ENCODE measurements around the gene ARMH2.

DNA sequence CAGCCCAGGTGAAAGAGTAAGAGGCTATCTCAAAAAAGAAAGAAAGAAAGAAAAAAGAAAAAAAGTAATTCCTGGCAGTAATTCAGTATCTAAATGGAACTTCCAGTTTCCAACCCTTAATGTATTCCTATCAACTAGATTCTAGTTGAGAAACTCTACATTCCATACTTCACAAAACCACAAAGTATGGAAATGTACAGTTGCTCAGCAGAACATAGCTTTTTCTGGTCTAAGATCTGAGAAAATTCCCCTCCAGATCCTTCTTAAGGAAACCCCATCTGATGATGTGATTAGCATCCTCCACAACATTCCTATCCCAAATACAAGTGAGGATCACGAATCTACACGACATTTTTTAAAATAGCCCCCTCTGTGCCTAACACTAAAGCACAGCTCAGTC lies 3.6 kb downstream of the ARMH2 start:
- TF ChIP-seq POLR2AphosphoS5 (IDR thresholded peaks at IDR 0.05) (no peak), EP300 (IDR thresholded peaks at IDR 0.05) (no peak), POLR2A (IDR thresholded peaks at IDR 0.05) (no peak)
- TF ChIP-seq, protein P1, sequence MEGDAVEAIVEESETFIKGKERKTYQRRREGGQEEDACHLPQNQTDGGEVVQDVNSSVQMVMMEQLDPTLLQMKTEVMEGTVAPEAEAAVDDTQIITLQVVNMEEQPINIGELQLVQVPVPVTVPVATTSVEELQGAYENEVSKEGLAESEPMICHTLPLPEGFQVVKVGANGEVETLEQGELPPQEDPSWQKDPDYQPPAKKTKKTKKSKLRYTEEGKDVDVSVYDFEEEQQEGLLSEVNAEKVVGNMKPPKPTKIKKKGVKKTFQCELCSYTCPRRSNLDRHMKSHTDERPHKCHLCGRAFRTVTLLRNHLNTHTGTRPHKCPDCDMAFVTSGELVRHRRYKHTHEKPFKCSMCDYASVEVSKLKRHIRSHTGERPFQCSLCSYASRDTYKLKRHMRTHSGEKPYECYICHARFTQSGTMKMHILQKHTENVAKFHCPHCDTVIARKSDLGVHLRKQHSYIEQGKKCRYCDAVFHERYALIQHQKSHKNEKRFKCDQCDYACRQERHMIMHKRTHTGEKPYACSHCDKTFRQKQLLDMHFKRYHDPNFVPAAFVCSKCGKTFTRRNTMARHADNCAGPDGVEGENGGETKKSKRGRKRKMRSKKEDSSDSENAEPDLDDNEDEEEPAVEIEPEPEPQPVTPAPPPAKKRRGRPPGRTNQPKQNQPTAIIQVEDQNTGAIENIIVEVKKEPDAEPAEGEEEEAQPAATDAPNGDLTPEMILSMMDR (IDR thresholded peaks at IDR 0.05) = no peak

Measured in stomach (tissue), 4 donors.